Keratinocyte (primary cell): Measurements from ENCODE around the gene MICAL2.

Experiments
- EZH2 ChIP-seq: IDR thresholded peaks from one replicate; pipeline ENCODE4 v1.6.1; 2012; ENCODE audit warnings: inconsistent platforms, mild to moderate bottlenecking, low read length, moderate library complexity
- TF ChIP-seq, protein P1 (sequence below), 3 experiments: IDR thresholded peaks in 1 of 3; conservative IDR thresholded peaks in 1 of 3; optimal IDR thresholded peaks in 1 of 3; 2 replicates in 2 of 3; 3 replicates in 1 of 3; pipeline versions ENCODE3 to v1.5.1; 2011; ENCODE audit warnings: low read length in 3 of 3, mild to moderate bottlenecking in 3 of 3, moderate library complexity in 2 of 3, control low read depth in 1 of 3, inconsistent platforms in 1 of 3; ENCODE audit not compliant: insufficient read depth in 2 of 3; ENCODE audit errors: extremely low read depth in 1 of 3

GRCh38 chr11:12117200-12117599 is 6.8 kb downstream of the MICAL2 start:
- TF ChIP-seq, protein P1, sequence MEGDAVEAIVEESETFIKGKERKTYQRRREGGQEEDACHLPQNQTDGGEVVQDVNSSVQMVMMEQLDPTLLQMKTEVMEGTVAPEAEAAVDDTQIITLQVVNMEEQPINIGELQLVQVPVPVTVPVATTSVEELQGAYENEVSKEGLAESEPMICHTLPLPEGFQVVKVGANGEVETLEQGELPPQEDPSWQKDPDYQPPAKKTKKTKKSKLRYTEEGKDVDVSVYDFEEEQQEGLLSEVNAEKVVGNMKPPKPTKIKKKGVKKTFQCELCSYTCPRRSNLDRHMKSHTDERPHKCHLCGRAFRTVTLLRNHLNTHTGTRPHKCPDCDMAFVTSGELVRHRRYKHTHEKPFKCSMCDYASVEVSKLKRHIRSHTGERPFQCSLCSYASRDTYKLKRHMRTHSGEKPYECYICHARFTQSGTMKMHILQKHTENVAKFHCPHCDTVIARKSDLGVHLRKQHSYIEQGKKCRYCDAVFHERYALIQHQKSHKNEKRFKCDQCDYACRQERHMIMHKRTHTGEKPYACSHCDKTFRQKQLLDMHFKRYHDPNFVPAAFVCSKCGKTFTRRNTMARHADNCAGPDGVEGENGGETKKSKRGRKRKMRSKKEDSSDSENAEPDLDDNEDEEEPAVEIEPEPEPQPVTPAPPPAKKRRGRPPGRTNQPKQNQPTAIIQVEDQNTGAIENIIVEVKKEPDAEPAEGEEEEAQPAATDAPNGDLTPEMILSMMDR (optimal IDR thresholded peaks at IDR 0.05 in 1 of 3, IDR thresholded peaks at IDR 0.05 in 1 of 3, conservative IDR thresholded peaks at IDR 0.05 in 1 of 3; ENCODE audit: extremely low read depth in 1 of 3, insufficient read depth in 2 of 3, low read length in 3 of 3): no peak
- no peak for TF ChIP-seq EZH2
